Testis (tissue), 3 donors: ENCODE measurements around the gene PLEK2. TPM values are rescaled to one million over a fixed set of nuclear protein-coding genes. Genes with fewer than 3 reads are reported as not detected.

ENCODE experiments used
- DNase-seq: peaks from one replicate; pipeline ENCODE4 v3.0.0-alpha.2; 2019
- H3K27ac ChIP-seq, 2 donors: fragments of 200-600 bp; sonication (generic); one replicate each; pipeline ENCODE4 v1.5.1; 2019
- H3K27me3 ChIP-seq: fragments of 200-600 bp; sonication (generic); one replicate; pipeline ENCODE4 v1.5.1; 2019
- H3K36me3 ChIP-seq: fragments of 200-600 bp; sonication (generic); one replicate; pipeline ENCODE4 v1.5.1; 2017; ENCODE audit warnings: low read depth; ENCODE audit errors: missing control alignments
- H3K4me1 ChIP-seq: fragments of 200-600 bp; sonication (generic); one replicate; pipeline ENCODE4 v1.5.1; 2019
- H3K4me3 ChIP-seq, 2 donors: fragments of 200-600 bp; sonication (generic); one replicate each; pipeline ENCODE4 v1.5.1; 2017 to 2019
- H3K9me3 ChIP-seq: fragments of 200-600 bp; sonication (generic); one replicate; pipeline ENCODE4 v1.5.1; 2017
- POLR2A ChIP-seq: fragments of 450-650 bp; IDR thresholded peaks from one replicate; pipeline ENCODE4 v1.6.1; 2017; ENCODE audit warnings: antibody characterized with exemption, mild to moderate bottlenecking, moderate library complexity
- WGBS, 2 donors: methylation state at CpG; one replicate each; pipeline ENCODE4 v1.1.5; 2018; 5-methylcytosine and 5-hydroxymethylcytosine counted together
- intact Hi-C: fragments of 100-400 bp; cut with DNase I; formaldehyde crosslinking; loops from one replicate; pipeline ENCODE4 v1.15.1; 2023; ENCODE audit warnings: low total_unique reads
- polyA plus RNA-seq: library from polyadenylated mRNA; stranded (reverse); fragments of 350-450 nt; fragmentation: Illumina TruSeq; extraction: RNeasy Lipid Tissue Mini Kit (QIAGEN cat#74804); gene quantifications from one replicate; pipeline ENCODE4 v1.2.3, GENCODE V29; 2014; ENCODE audit warnings: low read depth, low replicate concordance; ENCODE audit not compliant: insufficient read depth
- total RNA-seq, 2 donors: library from RNA; depleted of rRNA; stranded (reverse); fragments of >200 nt; gene quantifications; one replicate each; pipeline ENCODE4 v1.2.3, GENCODE V29; 2016
- TF ChIP-seq, protein P1 (sequence below), 3 experiments: fragments of 450-650 bp in 2 of 3; fragments of 200-600 bp in 1 of 3; sonication (generic) in 1 of 3; IDR thresholded peaks; one replicate each; pipeline ENCODE4 v1.5.1; 2016 to 2019; ENCODE audit warnings: antibody characterized with exemption in 3 of 3, mild to moderate bottlenecking in 2 of 3, moderate library complexity in 1 of 3

PLEK2 gene
- total and polyA plus RNA-seq, 3 donors from 2014 or later, result 4.2 to 7.1 (median 5.7) TPM

DNA sequence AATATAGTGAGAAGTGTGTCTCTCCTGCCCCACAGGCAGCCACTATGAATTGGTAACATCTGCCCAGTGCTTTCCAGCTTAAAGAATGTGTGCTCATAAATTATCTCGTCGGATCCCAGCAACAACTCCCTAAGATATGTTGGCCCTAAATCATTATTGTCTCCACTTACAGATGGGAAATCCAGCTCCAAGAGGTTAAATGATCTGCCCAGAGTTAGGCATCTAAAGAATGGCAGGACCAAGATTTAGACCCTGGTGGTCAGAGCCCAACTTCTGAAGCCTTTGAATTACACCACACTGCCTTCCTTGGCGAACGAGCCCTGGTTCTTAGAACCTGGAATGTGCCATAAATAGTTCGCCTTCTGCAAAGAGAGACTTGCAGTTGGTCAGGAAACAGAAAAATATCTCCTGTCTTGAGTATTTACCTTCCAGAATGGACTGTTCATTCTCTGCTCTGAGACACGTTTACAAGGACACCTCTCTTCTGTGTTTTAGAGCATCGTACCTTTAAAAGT lies 20.1 kb upstream of the PLEK2 start:
- TF ChIP-seq, protein P1, sequence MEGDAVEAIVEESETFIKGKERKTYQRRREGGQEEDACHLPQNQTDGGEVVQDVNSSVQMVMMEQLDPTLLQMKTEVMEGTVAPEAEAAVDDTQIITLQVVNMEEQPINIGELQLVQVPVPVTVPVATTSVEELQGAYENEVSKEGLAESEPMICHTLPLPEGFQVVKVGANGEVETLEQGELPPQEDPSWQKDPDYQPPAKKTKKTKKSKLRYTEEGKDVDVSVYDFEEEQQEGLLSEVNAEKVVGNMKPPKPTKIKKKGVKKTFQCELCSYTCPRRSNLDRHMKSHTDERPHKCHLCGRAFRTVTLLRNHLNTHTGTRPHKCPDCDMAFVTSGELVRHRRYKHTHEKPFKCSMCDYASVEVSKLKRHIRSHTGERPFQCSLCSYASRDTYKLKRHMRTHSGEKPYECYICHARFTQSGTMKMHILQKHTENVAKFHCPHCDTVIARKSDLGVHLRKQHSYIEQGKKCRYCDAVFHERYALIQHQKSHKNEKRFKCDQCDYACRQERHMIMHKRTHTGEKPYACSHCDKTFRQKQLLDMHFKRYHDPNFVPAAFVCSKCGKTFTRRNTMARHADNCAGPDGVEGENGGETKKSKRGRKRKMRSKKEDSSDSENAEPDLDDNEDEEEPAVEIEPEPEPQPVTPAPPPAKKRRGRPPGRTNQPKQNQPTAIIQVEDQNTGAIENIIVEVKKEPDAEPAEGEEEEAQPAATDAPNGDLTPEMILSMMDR (IDR thresholded peaks at IDR 0.05), result no peak
- TF ChIP-seq POLR2A, result no peak

GRCh38 chr14:67429510-67430205 lies 17.7 kb upstream of the PLEK2 start:
- 78 to 81% methylated on average over 9 of the region's 9 CpGs for WGBS, 2 donors

More for the DNA sequence above, 20.1 kb upstream of the PLEK2 start:
- DNase-seq, result no peak
- H3K4me3 ChIP-seq, result no peak overlapping the region
- peaks cover 18% of the 10 kb centered on the region for H3K4me1 ChIP-seq
- no peaks in the 10 kb centered on the region for H3K9me3 ChIP-seq
- intact Hi-C loops, result no loop called here
- no peaks in the 10 kb centered on the region for H3K27me3 ChIP-seq
- WGBS, 2 donors, result 69 to 74% methylated on average over 7 of the region's 7 CpGs
- no peaks in the 10 kb centered on the region for H3K36me3 ChIP-seq
- no peak overlapping the region for H3K27ac ChIP-seq

DNA sequence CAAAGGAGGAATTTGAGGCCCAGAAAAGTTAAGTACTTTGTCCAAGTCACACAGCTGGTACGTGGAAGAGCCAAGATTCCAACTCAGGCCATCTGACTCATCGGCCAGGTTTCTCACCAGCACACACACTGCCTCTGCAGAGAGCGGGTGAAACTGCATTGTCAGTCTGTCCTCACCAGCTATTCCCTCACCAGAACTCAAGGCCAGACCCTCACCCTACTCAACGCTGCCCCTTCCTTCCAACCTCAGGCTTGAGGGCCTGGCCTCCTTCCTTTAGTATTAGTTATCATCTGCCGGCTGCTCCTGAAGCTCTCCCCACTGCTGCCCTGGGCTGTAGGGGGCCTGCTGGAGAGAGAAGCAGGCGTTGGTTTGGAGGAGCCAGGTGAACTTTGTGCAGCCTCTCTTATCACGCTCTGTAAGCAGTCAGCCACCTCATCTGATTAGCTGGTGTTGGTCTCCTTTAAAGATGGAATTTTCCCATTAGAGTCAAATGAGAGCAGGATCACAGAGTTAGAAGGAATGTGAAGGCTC lies 16.6 kb upstream of the PLEK2 start:
- no peak for DNase-seq
- 57 to 58% methylated on average over 5 to 7 of the region's 7 CpGs for WGBS, 2 donors
- no peak overlapping the region for H3K27ac ChIP-seq
- intact Hi-C loops, result loop anchor here (5.0 kb wide), 1 partner anchor 139 kb away; no protein-coding TSS in a partner anchor
- peaks cover 17% of the 10 kb centered on the region for H3K4me1 ChIP-seq
- H3K9me3 ChIP-seq, result no peaks in the 10 kb centered on the region
- no peak overlapping the region for H3K4me3 ChIP-seq
- H3K27me3 ChIP-seq, result no peaks in the 10 kb centered on the region
- no peaks in the 10 kb centered on the region for H3K36me3 ChIP-seq
- TF ChIP-seq POLR2A, result no peak
- TF ChIP-seq, protein P1 (IDR thresholded peaks at IDR 0.05), result peak in 1 of 3 experiments; percentile 11

More at GRCh38 chr14:67429510-67430205, 17.7 kb upstream of the PLEK2 start:
- no peaks in the 10 kb centered on the region for H3K9me3 ChIP-seq
- no peaks in the 10 kb centered on the region for H3K27me3 ChIP-seq
- H3K27ac ChIP-seq, result no peak overlapping the region
- no peak for TF ChIP-seq POLR2A
- TF ChIP-seq, protein P1 (IDR thresholded peaks at IDR 0.05), result no peak
- no peaks in the 10 kb centered on the region for H3K36me3 ChIP-seq
- no peak for DNase-seq
- H3K4me3 ChIP-seq, result no peak overlapping the region
- intact Hi-C loops, result loop anchor here (5.0 kb wide), 1 partner anchor 138 kb away; no protein-coding TSS in a partner anchor
- H3K4me1 ChIP-seq, result peaks cover 17% of the 10 kb centered on the region

GRCh38 chr14:67426983-67427606 lies 15.1 kb upstream of the PLEK2 start:
- intact Hi-C loops, result loop anchor here (5.0 kb wide), 1 partner anchor 140 kb away; no protein-coding TSS in a partner anchor
- no peaks in the 10 kb centered on the region for H3K36me3 ChIP-seq
- H3K4me1 ChIP-seq, result peaks cover 17% of the 10 kb centered on the region
- WGBS, 2 donors, result 22 to 24% methylated on average over 30 of the region's 30 CpGs
- TF ChIP-seq POLR2A, result no peak
- TF ChIP-seq, protein P1 (IDR thresholded peaks at IDR 0.05), result peak; percentile 78 to 90 (median 89)
- peak overlapping the region in 1 of 2 donors; percentile 50 for H3K27ac ChIP-seq
- no peaks in the 10 kb centered on the region for H3K9me3 ChIP-seq
- no peak overlapping the region for H3K4me3 ChIP-seq
- H3K27me3 ChIP-seq, result no peaks in the 10 kb centered on the region
- peak; percentile 89 for DNase-seq
